HT-29 (cell line): ENCODE data around the gene PRKAG2. TPM values are rescaled to one million over a fixed set of nuclear protein-coding genes. Genes with fewer than 3 reads are reported as not detected.

Source experiments
- DNase-seq: peaks from one replicate; pipeline ENCODE4 v3.0.0-alpha.2; 2015; ENCODE audit warnings: low spot score
- total RNA-seq: library from RNA; depleted of rRNA; stranded (reverse); fragments of >200 nt; shearing (Covaris generic); gene quantifications from 2 replicates; pipeline ENCODE4 v1.2.3, GENCODE V29; 2014

PRKAG2 gene
- total RNA-seq, 1 experiment from 2014 or later = 5.4 TPM

DNA sequence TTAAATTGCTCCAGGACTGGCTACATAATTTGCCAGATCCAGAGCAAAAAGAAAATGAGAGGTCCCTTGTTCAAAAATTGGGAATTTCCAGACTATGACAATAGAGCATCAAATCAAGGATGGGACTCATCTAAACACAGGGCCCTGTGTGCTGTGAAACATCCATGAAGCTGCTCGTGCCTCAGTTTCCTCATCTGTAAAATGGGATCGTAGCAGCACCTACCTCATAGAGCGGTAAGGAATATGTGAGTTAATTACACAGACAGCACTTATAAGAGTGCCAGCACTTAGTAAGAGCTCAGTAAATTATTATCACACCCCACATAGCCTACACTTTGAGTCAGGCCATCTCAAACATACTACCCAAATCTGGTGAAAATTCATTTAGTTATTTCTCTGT lies 221.4 kb downstream of the PRKAG2 start:
- no peak for DNase-seq

DNA sequence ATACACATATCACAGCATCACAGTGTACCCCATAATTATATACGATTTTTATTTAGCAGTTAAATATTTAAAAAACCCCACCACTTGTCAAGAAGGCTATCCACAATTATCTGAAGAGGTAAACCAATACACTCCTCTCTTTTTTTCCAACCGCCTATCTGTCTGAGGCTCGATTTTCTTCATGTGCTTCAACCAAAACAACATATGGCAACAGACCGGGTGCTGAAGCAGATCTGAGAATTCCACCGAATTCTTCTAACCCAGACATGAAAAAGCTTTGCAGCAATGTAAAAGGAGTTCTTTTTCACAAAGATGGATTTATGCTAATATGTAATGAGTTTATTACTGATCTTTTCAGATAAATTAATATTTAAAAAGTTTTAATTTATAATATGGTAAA lies 224.8 kb downstream of the PRKAG2 start:
- DNase-seq = no peak

DNA sequence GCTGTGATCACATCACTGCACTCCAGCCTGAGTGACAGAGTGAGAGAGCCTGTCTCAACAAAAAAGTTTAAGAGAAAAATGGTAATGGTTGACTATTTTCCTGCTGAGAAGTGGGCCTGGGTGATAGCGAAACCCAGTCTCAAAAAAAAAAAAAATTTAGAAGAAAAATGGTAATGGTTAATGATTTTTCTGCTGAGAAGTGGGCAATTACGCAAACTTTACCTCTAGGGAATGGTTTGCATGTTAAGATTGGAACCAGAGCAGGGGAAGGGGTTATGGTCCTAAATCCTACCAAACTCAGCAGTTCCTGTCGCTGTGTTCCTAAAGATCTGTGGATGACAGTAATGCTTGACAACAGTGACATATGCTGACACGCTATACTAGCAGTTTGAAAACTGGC lies 226.8 kb downstream of the PRKAG2 start:
- no peak for DNase-seq

DNA sequence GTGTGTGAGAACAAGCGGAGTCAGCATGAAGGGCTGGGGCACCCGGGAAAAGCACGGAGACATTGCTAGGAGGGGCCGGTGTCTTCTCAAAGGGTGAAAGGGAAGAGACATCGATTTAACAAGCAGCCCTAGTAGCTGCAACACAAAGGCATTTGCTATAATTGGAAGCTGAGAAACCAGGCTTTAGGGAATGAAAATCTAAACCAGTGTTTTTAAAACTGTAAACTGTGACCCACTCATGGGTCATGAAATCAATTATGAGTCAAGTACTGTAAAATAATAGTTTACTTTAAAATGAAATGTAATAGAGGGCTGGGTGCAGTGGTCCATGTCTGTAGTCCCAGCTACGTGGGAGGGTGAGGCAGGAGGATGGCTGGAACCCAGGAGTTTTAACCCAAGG lies 228.5 kb downstream of the PRKAG2 start:
- DNase-seq = no peak

DNA sequence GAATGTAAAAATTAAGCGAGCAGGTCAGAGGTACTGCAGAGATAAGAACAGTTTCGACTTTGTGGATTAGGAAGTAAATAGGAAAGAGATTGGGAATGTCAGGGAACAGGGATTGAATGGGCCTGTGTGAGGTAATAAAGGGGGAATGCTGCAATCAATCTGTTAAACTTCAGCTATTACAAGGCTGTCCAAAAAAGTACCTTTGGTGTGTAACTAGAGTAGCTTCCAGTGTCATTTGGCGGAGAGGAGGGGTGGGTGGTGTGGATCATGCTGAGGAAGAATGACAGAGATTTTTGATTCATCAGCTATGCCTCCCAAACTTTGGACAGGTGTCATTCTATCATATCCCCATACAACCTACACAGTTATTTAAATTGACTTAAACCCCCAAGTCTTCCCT lies 229.0 kb downstream of the PRKAG2 start:
- no peak for DNase-seq

DNA sequence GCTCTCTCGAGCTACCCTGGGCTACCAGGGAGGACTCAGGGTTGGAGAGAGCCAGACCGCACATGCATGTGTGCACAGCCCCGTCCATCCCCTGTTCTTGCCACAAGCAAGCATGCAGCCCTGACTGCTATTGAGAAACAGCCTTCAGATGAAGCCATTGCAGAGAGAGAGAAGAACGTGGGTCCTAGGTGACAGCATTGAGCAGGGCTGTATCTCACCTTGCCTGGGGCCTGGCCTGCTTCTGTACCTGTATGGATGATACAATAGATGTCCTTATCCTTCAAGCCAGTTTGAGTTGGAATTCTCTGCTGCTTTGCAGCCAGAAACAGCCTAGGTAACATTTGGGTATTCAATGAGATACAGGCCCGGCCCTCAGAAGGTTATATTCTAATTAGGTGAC lies 229.9 kb downstream of the PRKAG2 start:
- no peak for DNase-seq

DNA sequence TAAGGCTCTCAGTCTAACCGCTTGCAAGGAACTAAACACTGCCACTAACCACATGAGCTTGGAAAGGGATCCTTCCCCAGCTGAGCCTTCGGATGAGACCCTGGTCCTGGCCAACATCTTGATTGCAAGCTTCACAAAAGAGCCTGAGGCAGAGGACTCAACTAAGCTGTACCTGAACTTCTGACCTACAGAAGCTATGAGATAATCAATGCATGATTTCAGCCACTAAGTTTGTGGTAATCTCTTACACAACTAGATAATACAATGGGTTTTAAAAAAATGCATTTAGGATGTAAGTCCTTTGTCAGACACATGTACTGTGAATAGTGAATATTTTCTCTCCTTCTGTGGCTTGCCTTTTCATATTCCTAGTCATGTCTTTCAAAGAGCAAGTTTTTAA lies 231.6 kb downstream of the PRKAG2 start:
- DNase-seq = no peak

DNA sequence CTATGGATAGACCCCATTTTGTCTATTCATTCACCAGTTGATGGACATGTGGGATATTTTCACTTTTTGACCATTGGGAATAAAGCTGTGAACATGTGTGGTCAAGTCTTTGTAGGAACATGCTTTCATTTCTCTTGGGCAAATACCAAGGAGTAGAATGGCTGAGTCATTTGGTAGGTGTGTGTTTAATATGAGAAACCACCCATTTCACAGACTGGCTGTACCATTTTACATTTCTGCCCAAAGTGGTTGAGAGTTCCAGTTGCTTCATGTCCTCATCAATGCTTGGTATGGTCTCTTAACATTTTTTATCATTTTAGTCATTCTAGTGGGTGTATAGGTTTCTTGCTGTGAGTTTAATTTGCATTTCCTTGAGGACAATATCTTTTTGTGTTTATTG lies 232.4 kb downstream of the PRKAG2 start:
- DNase-seq = no peak

DNA sequence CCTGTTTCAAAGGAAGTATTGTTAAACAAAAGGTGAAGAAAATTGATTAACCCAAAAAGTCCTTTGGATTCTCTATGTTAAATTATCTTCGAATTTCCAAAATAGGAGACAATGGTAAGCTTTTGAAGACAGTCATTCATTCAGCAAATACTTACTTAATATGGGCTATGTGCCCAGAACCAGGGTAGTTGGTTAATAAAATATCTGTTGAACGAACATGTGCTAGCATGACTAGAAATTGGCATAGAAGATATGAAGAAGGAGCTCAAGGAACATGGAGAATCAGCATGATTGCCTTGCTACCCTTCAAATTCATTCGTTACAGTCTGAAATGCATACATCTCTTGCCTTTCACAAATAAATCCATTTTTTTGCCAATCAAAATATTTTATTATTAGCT lies 234.2 kb downstream of the PRKAG2 start:
- DNase-seq = no peak

DNA sequence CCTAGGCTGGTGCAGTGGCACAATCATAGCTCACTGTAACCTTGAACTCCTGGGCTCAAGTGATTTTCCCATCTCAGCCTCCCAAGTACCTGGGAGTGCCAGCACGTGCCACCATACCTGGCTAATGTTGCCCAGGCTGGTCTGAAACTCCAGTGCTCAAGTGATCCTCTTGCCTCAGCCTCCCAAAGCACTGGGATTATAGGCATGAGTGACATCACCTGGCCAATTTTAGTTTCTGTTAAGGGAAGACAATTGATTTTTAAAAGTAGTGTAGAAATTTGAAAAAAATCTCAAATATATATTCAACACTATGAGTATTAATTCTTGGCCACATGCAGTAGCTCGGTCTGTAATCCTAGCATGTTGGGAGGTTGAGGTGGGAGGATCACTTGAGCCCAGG lies 235.3 kb downstream of the PRKAG2 start:
- DNase-seq = no peak

DNA sequence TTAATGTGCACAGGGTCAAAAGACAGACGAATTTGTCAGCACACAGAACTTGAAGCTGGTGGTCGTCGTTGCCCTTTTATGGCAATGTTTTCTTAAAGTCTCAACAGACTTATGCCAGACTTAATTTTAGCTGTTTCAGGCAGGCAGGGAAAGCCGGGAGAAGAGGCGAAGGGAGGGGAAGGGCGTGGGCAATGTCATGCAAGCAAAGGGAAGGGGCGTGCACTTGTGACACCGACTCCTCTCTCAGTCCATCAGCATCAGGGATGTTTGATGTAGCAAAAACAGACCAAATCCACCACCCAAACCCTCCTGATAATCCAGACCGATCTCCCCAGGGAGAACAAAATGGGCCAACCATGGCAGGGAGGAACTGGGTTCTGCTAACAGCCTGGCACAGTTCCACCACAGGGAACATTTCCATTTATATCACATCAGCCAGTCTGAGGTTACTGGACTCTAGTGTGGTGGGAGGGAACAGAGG lies 239.1 kb downstream of the PRKAG2 start:
- DNase-seq = no peak

DNA sequence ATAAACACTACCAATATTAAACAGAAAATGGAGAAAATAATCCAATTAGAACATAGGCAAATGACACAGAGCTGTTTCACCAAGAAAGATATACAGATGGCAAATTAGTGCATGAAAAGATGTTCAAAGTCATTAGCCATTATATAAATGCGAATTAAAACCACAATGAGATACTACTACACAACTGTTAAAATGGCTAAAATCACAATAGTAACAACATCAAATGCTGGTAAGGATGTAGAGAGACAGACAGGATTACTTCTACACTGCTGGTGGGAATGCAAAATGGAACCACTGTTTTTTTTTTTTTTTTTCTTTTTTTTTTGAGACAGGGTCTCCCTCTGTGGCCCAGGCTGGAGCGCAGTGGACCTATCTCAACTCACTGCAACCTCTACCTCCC lies 242.3 kb downstream of the PRKAG2 start:
- DNase-seq = no peak

DNA sequence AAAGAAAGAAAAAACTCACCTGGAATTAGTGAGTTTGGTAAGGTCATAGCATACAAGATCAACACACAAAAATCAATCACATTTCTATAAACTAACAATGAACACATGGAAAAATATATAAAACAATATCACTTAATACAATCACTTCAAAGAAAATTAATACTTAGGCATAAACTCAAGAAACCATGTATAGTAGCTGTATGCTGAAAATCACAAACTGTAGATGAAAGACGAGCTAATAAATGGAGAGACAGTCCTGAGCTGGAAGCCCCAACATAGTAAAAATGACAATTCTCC lies 243.5 kb downstream of the PRKAG2 start:
- DNase-seq = no peak

DNA sequence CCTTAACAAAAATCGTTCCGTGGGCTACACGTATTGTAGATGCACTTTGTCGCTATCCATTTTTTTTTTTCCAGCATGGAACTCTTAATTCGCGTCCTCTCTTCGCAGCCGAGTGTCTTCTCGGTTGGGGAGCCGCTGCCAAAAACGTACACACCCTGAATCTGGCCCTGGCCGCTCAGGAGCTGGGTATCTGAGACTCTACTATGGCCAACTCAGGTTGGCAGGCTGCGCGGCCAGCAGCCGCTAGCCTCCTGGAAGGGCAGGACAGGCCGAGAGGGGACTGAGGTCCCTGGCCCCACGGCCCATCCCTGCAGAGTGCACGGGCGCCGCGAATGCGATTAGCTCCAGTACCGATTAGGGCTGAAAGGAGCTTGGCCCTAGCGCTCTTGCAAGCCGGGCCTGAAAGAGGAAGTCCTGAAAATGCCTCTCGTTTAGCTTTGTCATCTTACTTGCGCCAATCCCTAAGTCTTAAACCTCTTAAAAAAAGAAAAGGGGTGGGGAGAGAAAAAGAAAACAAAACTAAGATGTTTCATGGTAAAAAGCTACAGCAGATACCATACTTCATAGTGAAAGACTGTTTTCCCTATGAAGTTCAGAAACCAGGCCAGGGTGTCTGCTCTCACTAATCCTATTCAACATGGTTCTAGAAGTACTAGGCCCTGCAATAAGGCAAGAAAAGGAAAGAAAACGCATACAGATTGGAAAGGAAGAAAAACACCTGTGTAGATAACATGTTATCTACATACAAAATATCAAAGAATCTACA lies 244.0 kb downstream of the PRKAG2 start:
- peak; percentile 37 for DNase-seq

DNA sequence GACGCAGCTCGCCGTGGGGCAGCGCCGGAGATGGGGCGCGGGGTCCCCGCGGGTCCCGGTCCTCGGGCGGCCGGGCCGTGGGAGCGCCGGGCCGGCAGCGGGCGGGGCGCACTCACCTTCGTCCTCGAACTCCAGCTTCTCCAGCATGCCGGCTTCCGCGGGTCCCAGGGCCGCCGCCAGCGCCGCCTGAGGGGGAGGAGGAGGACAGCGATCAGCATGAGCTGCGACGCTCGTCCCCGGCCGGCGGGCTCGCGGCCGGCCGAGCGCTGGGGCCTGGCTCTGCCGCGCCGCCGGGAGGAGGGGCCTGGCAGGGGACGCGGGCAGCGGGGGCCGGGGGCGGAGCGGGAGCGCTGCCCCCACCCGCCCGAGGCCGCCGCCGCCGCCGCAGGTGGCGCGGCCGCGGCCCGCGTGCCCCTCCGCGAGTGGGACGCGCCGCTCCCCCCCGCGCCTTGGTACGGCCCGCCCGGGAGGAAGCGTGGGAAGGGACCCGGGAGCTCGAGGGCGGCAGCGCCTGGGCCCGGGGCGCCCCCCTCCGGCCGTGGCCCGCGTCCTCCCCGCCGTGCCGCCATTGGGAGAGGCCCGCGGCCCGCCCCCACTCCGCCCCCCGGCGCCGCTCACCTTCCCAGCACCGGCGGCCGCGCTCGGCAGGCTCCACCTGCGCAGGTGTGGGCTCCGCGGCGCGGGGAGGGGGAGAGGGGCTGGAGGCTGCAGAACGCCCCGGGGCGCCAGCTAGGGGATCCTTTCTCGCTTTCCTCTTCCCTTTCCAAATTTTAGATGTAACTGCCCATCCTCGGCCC lies 244.8 kb downstream of the PRKAG2 start:
- peak; percentile 91 for DNase-seq

DNA sequence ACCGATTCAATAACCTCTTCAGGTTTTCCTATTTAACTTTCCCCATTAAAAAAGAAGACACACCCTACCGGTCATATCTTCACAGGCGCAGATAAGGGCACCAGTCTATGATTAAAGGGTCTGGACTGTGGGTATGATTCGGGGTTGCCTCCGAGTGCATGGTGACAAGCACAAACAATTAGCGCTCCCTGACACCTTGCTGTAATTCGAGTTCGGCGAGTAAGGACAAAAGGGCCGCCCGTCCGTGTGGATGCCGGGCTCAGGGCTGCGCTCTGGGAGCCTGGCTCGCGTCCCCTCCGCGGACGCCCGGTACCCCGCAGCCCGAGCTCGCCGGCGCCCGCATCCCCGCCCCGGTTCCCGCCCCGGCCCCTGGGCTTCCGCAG lies 245.4 kb downstream of the PRKAG2 start:
- peak; percentile 59 for DNase-seq

DNA sequence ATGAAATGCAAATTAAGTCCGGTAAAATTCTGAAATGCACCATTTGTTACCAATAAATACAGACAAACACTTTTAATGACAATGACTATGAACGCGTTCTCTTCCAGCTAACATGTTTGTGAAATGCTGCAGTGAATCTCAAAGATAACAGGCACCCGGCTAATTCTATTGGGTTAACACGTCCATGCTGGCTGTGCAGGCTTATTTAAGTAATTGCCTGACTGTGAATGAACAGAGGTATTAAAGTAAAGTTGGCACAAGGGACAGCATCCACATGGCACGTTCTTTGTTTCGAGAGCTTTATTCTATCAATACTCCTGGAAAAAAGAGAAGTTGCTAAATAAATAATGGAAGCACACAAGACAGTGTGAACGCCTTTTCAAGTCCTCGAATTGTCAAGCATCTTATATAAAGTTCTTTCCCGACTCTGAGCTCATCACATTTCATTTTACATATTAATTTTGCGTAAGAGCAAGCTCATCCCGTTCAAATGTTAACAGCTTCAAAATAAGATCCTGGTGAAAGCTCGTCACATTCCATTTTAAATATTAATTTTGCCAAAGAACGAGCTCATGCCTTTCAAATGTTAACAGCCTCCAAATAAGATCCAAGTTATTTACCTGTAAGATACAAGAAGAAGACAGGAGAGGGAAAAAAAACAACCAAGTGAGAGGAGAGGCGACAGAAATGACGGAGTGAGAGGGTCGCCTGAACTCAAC lies 245.9 kb downstream of the PRKAG2 start:
- DNase-seq = no peak

DNA sequence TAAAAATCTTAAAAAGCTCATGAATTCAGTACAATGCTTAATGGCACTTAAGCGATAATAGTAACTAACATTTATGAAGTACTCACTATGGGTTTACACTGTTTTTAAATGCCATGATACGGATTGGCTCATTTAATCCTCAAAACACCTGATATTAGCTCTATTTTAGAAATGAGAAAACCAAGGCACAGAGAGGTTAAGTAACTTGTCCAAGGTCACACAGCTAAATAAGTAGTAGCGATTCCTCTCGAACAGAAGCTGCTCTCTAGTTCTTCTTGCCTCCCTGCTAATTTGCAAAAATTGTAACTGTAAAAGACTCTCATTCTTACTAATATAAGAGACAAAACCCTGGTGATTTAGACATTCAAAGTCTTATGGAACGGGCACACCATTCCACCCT lies 246.6 kb downstream of the PRKAG2 start:
- no peak for DNase-seq

DNA sequence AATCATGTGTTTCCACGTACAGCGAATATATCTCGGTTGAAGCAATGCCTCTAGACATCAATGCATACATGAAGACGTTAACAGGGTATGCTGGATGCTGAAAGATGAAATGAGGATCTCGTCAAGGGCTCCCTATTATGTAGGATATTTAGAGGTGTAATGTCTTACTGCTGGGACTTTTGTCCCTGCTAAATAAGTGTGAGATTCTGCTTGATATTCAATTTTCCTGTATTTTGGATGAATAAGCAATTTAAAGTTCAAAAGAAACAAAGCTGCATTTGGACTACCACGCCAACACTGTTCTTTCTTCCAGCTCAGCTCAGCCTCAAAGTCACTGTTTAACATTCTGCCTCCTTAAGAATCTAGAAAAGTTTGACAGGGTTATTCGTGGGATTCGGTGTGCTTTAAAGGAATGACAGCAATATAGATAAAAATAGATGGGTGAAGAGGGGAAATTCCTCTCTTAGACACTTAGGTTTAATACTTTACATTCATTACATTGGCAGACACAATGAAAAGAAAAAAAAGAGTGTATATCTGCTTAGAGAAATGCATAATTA lies 247.1 kb downstream of the PRKAG2 start:
- DNase-seq = no peak

DNA sequence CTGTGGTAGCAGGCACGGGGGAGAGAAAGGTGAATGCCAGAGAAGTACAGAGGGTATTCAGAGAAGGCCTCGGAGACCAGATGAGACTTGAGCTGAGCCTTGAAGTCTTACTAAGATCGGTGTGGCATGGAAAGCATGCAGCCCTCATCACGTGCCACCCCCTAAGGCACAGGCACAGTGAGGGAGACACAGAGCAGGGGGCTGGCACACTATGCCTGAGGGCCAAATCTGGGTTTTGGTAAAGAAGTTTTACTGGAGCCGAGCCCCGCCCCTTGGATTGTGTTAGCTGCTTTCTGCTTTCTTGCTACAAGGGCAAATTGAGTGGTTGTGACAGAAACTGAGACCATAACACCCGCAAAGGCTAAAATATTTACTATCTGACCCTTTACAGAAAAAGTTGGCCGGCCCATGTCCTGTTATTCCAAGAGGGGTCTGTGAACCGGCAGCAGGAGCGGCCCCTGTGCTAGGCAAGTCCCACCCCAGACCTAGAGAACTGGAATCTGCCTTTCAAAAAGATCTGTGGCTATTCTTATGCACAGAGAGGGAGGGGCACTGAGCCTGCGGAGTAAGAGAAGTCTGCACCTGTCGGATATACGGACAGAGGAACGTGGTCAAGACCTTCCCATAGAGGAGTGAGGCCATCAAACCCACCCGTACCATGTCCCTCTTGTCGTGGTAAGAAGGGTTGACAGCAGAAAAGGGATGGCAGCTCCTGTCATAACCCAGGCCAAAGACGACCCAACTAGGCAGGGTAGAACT lies 247.9 kb downstream of the PRKAG2 start:
- DNase-seq = no peak

DNA sequence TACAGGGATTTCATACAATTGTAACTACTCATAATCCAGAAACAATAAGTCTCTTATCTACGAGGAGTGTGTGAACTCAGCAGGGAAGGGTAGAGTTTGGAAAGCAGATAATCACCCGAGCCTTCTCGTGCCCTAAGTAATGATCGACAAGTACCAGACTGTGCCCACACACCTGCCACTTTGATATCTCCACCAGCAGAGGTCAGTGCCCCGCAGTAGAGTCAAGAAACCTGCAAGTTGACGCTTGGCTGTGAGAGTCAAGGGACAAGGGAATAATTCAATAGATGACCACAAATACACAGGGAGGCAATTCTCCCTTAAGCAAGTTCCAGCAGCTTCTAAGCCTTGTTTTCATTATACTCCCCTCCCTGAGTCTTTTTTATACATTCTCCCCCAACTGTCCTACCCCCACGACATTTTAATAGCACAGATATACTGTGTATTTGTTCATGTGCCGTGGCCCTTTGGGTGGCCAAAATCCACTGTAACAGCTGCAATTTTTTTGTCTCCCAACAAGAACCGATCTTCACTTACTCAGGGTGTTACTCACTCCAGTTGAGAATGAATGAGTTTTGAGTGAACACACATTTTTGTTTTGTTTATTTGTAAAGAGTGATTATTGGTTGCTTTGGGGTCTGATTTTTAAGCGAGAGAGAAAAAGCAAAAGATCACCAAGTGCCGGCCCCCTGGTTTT lies 250.3 kb downstream of the PRKAG2 start:
- DNase-seq = peak; percentile 82
